ENCODE data around the gene CHRND.

CHRND gene

GRCh38 chr2:232541195-232541960, 15.4 kb downstream of the CHRND start:
- in situ Hi-C loops (cut with MboI; ENCODE audit: low sequenced_read_pairs): no loop called here

- in situ Hi-C loops (cut with MboI; ENCODE audit: low sequenced_read_pairs): no loop called here
These were observed 16.2 kb downstream of the CHRND start for GRCh38 chr2:232541961-232542714.

- in situ Hi-C loops (cut with MboI; ENCODE audit: low sequenced_read_pairs): no loop called here
These were observed 16.9 kb downstream of the CHRND start for GRCh38 chr2:232542715-232543467.

- in situ Hi-C loops (cut with MboI; ENCODE audit: low sequenced_read_pairs): no loop called here
These were observed 17.5 kb downstream of the CHRND start for GRCh38 chr2:232543491-232543890.

GRCh38 chr2:232543928-232544631, 18.1 kb downstream of the CHRND start:
- in situ Hi-C loops (cut with MboI; ENCODE audit: low sequenced_read_pairs): no loop called here

- in situ Hi-C loops (cut with MboI; ENCODE audit: low sequenced_read_pairs): no loop called here
These were observed 18.7 kb downstream of the CHRND start for GRCh38 chr2:232544674-232545073.

- in situ Hi-C loops (cut with MboI; ENCODE audit: low sequenced_read_pairs): no loop called here
These were observed 19.8 kb downstream of the CHRND start for GRCh38 chr2:232545511-232546375.

- in situ Hi-C loops (cut with MboI; ENCODE audit: low sequenced_read_pairs): no loop called here
These were observed 22.0 kb downstream of the CHRND start for GRCh38 chr2:232547991-232548390.

GRCh38 chr2:232549655-232550353, 23.8 kb downstream of the CHRND start:
- in situ Hi-C loops (cut with MboI; ENCODE audit: low sequenced_read_pairs): no loop called here

GRCh38 chr2:232550354-232551249, 24.6 kb downstream of the CHRND start, which contains the start of the genes EIF4E2 and TIGD1:
TSS of gene EIF4E2 (plus strand) at chr2:232550689. CDS start at chr2:232550725, 36 bp downstream.
TSS of gene TIGD1 (minus strand) at chr2:232550557. CDS start at chr2:232549882, 675 bp downstream.
- in situ Hi-C loops (cut with MboI; ENCODE audit: low sequenced_read_pairs): no loop called here

- in situ Hi-C loops (cut with MboI; ENCODE audit: low sequenced_read_pairs): no loop called here
These were observed 25.3 kb downstream of the CHRND start for GRCh38 chr2:232551250-232551638.

- in situ Hi-C loops (cut with MboI; ENCODE audit: low sequenced_read_pairs): no loop called here
These were observed 25.8 kb downstream of the CHRND start for GRCh38 chr2:232551776-232552175.

- in situ Hi-C loops (cut with MboI; ENCODE audit: low sequenced_read_pairs): no loop called here
These were observed 30.5 kb downstream of the CHRND start for GRCh38 chr2:232556426-232556825.

- in situ Hi-C loops (cut with MboI; ENCODE audit: low sequenced_read_pairs): no loop called here
These were observed 36.7 kb downstream of the CHRND start for GRCh38 chr2:232562515-232563151.

- in situ Hi-C loops (cut with MboI; ENCODE audit: low sequenced_read_pairs): no loop called here
These were observed 37.6 kb downstream of the CHRND start for GRCh38 chr2:232563580-232563979.

- in situ Hi-C loops (cut with MboI; ENCODE audit: low sequenced_read_pairs): no loop called here
These were observed 41.8 kb downstream of the CHRND start for GRCh38 chr2:232567721-232568120.

GRCh38 chr2:232568161-232568560, 42.2 kb downstream of the CHRND start:
- in situ Hi-C loops (cut with MboI; ENCODE audit: low sequenced_read_pairs): no loop called here

GRCh38 chr2:232569541-232569940, 43.6 kb downstream of the CHRND start:
- in situ Hi-C loops (cut with MboI; ENCODE audit: low sequenced_read_pairs): no loop called here
